Neural cell (in vitro differentiated cells): ENCODE data around the gene HOXC11. TPM values are rescaled to one million over a fixed set of nuclear protein-coding genes. Genes with fewer than 3 reads are reported as not detected.

Experiments used
- H2AFZ ChIP-seq: fragments of 200-600, 300-800 bp; sonication (generic), shearing (Covaris generic); 2 replicates; pipeline ENCODE4 v1.6.0; 2014; ENCODE audit warnings: low read depth, mild to moderate bottlenecking, antibody characterized with exemption, low read length, moderate library complexity
- H3F3A ChIP-seq: fragments of 200-600 bp; shearing (Covaris generic); 2 replicates; pipeline ENCODE4 v1.6.1; 2016; ENCODE audit warnings: mild to moderate bottlenecking, moderate library complexity, mixed read lengths, antibody characterized with exemption, low read length; ENCODE audit not compliant: insufficient read depth, poor library complexity, severe bottlenecking
- H3K27ac ChIP-seq: fragments of 200-600, 300-800 bp; sonication (generic), shearing (Covaris generic); 2 replicates; pipeline ENCODE4 v1.5.1; 2014; ENCODE audit warnings: mild to moderate bottlenecking, low read length, moderate library complexity
- H3K27me3 ChIP-seq: fragments of 300-800, 200-600 bp; sonication (generic), shearing (Covaris generic); 2 replicates; pipeline ENCODE4 v1.6.0; 2014; ENCODE audit warnings: mild to moderate bottlenecking, low read depth, low read length, moderate library complexity; ENCODE audit not compliant: insufficient read depth
- H3K36me3 ChIP-seq: fragments of 300-800, 200-600 bp; sonication (generic), shearing (Covaris generic); 2 replicates; pipeline ENCODE4 v1.5.1; 2014; ENCODE audit warnings: mild to moderate bottlenecking, antibody characterized with exemption, low read length, moderate library complexity; ENCODE audit not compliant: insufficient read depth
- H3K4me2 ChIP-seq: fragments of 300-800, 200-600 bp; sonication (generic), shearing (Covaris generic); 2 replicates; pipeline ENCODE4 v1.6.0; 2014; ENCODE audit warnings: mild to moderate bottlenecking, low read length
- H3K4me3 ChIP-seq: fragments of 300-800, 200-600 bp; sonication (generic), shearing (Covaris generic); 2 replicates; pipeline ENCODE4 v1.5.1; 2014; ENCODE audit warnings: mild to moderate bottlenecking, low read length, moderate library complexity
- H3K79me2 ChIP-seq: fragments of 200-600 bp; shearing (Covaris generic); replicated peaks from 2 replicates; pipeline ENCODE4 v1.6.0; 2014; ENCODE audit warnings: mild to moderate bottlenecking, low read length, moderate library complexity; ENCODE audit not compliant: insufficient read depth
- H3K9ac ChIP-seq: fragments of 300-800, 200-600 bp; sonication (generic), shearing (Covaris generic); 2 replicates; pipeline ENCODE4 v1.6.1; 2016; ENCODE audit warnings: mild to moderate bottlenecking, low read length, mixed read lengths
- H3K9me2 ChIP-seq: fragments of 200-600 bp; shearing (Covaris generic); 2 replicates; pipeline ENCODE4 v1.6.1; 2016; ENCODE audit warnings: mild to moderate bottlenecking, low read length, mixed read lengths; ENCODE audit not compliant: insufficient read depth
- H3K9me3 ChIP-seq: fragments of 200-600, 300-800 bp; sonication (generic), shearing (Covaris generic); 2 replicates; pipeline ENCODE4 v1.6.1; 2016; ENCODE audit warnings: mild to moderate bottlenecking, mixed run types, low read length, moderate library complexity, mixed read lengths
- H4K20me1 ChIP-seq: fragments of 200-600 bp; shearing (Covaris generic); 2 replicates; pipeline ENCODE4 v1.6.1; 2016; ENCODE audit warnings: mild to moderate bottlenecking, mixed run types; ENCODE audit not compliant: insufficient read depth
- EP300 ChIP-seq: fragments of 450-650 bp; conservative IDR thresholded peaks from 2 replicates; pipeline ENCODE4 v1.6.1; 2014; ENCODE audit warnings: antibody characterized with exemption, mild to moderate bottlenecking, moderate library complexity; ENCODE audit not compliant: poor library complexity, severe bottlenecking
- EZH2 ChIP-seq: fragments of 200-600, 300-800 bp; shearing (Covaris generic), sonication (generic); IDR thresholded peaks from 2 replicates; pipeline ENCODE4 v1.6.1; 2014; ENCODE audit warnings: antibody characterized with exemption, low read length, borderline replicate concordance, mild to moderate bottlenecking; ENCODE audit not compliant: insufficient read depth, poor library complexity, severe bottlenecking
- MXI1 ChIP-seq: fragments of 450-650 bp; conservative IDR thresholded peaks from 2 replicates; pipeline ENCODE4 v1.6.1; 2014; ENCODE audit warnings: antibody characterized with exemption, mild to moderate bottlenecking; ENCODE audit not compliant: poor library complexity, severe bottlenecking
- POLR2AphosphoS5 ChIP-seq: IDR thresholded peaks from 2 replicates; pipeline ENCODE4 v1.6.1; 2012
- RAD21 ChIP-seq: fragments of 450-650 bp; conservative IDR thresholded peaks from 2 replicates; pipeline ENCODE4 v1.6.1; 2014; ENCODE audit warnings: antibody characterized with exemption, mild to moderate bottlenecking, moderate library complexity
- REST ChIP-seq: IDR thresholded peaks from 2 replicates; pipeline ENCODE4 v1.6.1; 2012; ENCODE audit warnings: borderline replicate concordance
- SMC3 ChIP-seq: fragments of 450-650 bp; conservative IDR thresholded peaks from 2 replicates; pipeline ENCODE4 v1.6.1; 2014; ENCODE audit warnings: antibody characterized with exemption, mild to moderate bottlenecking, moderate library complexity; ENCODE audit not compliant: poor library complexity
- TAF1 ChIP-seq: IDR thresholded peaks from 2 replicates; pipeline ENCODE4 v1.6.1; 2012; ENCODE audit warnings: low read depth
- polyA plus RNA-seq: library from polyadenylated mRNA; depleted of rRNA; stranded (reverse); fragments of >200 nt; gene quantifications from 2 replicates; pipeline ENCODE4 v1.2.3, GENCODE V29; 2014
- small RNA-seq, 3 experiments: library from RNA; depleted of rRNA; stranded (forward); fragments of <200 nt; gene quantifications; one replicate each; pipeline ENCODE3, GENCODE V24; 2012
- TF ChIP-seq, protein P1 (sequence below): fragments of 450-650 bp; IDR thresholded peaks from 2 replicates; pipeline ENCODE4 v1.5.1; 2014; ENCODE audit warnings: antibody characterized with exemption, mild to moderate bottlenecking, moderate library complexity; ENCODE audit not compliant: poor library complexity, severe bottlenecking

HOXC11 gene
- polyA plus RNA-seq, 1 donor from 2014 or later: not detected

GRCh38 chr12:54026640-54027441 is 53.9 kb downstream of the HOXC11 start:
- Histone ChIP-seq H3K9me2 (no peaks in the 10 kb centered on the region), H3K9ac (no peak overlapping the region), H3K36me3 (no peaks in the 10 kb centered on the region), H3K4me3 (no peak overlapping the region), H3F3A (no peaks in the 10 kb centered on the region), H3K4me2 (no peak overlapping the region), H3K27ac (no peak overlapping the region), H3K9me3 (no peaks in the 10 kb centered on the region), H3K79me2 (no peaks in the 10 kb centered on the region), H2AFZ (no peak overlapping the region), H4K20me1 (no peaks in the 10 kb centered on the region), H3K27me3 (peaks cover 99% of the 10 kb centered on the region)
- TF ChIP-seq REST (no peak), RAD21 (no peak), EZH2 (no peak), TAF1 (no peak), SMC3 (no peak), POLR2AphosphoS5 (no peak), EP300 (no peak), MXI1 (no peak)
- TF ChIP-seq, protein P1, sequence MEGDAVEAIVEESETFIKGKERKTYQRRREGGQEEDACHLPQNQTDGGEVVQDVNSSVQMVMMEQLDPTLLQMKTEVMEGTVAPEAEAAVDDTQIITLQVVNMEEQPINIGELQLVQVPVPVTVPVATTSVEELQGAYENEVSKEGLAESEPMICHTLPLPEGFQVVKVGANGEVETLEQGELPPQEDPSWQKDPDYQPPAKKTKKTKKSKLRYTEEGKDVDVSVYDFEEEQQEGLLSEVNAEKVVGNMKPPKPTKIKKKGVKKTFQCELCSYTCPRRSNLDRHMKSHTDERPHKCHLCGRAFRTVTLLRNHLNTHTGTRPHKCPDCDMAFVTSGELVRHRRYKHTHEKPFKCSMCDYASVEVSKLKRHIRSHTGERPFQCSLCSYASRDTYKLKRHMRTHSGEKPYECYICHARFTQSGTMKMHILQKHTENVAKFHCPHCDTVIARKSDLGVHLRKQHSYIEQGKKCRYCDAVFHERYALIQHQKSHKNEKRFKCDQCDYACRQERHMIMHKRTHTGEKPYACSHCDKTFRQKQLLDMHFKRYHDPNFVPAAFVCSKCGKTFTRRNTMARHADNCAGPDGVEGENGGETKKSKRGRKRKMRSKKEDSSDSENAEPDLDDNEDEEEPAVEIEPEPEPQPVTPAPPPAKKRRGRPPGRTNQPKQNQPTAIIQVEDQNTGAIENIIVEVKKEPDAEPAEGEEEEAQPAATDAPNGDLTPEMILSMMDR: no peak

Small RNAs within 50 kb of the gene (small RNA-seq; reads per million reads assigned to genes)
- gene AC012531.3 (0 reads per million in 3 experiments), gene AC012531.4 (0 reads per million in 3 experiments), gene MIR196A2 (0 to 0.03 (median 0) reads per million in 3 experiments), gene RF01905 (0 reads per million in 3 experiments), gene RF01906 (0 reads per million in 3 experiments)

Other genes starting within 250 kb of the HOXC11 start
- 169 and 187 TPM in 2 replicates for gene CALCOCO1, start 245.7 kb upstream of the HOXC11 start, polyA plus RNA-seq
- not detected in 2 replicates for gene CISTR, start 221.1 kb upstream of the HOXC11 start, polyA plus RNA-seq
- gene HOXC13, start 34.3 kb upstream of the HOXC11 start, polyA plus RNA-seq: not detected in 2 replicates
- not detected in 2 replicates for gene HOXC12, start 18.2 kb upstream of the HOXC11 start, polyA plus RNA-seq
- not detected in 2 replicates for gene HOTAIR, start 1.8 kb downstream of the HOXC11 start, polyA plus RNA-seq
- not detected in 2 replicates for gene HOXC10, start 12.0 kb downstream of the HOXC11 start, polyA plus RNA-seq
- not detected in 2 replicates for gene HOXC9, start 27.0 kb downstream of the HOXC11 start, polyA plus RNA-seq
- gene HOXC8, start 35.9 kb downstream of the HOXC11 start, polyA plus RNA-seq: not detected in 2 replicates
- not detected in 2 replicates for gene HOXC6, start 55.3 kb downstream of the HOXC11 start, polyA plus RNA-seq
- gene HOXC5, start 59.9 kb downstream of the HOXC11 start, polyA plus RNA-seq: not detected in 2 replicates
- gene HOXC4, start 80.7 kb downstream of the HOXC11 start, polyA plus RNA-seq: not detected in 2 replicates
- gene SMUG1, start 215.9 kb downstream of the HOXC11 start, polyA plus RNA-seq: 57.8 and 76.6 TPM in 2 replicates